Measurements from ENCODE around the gene CYB561D2.

CYB561D2 gene

GRCh38 chr3:50321336-50322114, 29.1 kb upstream of the CYB561D2 start:
- DNase-seq (ENCODE audit: low spot score), result peak; percentile 94
- peak; percentile 19 for TF ChIP-seq CTCF (IDR thresholded peaks at IDR 0.05; ENCODE audit: extremely low read depth, missing control alignments)

GRCh38 chr3:50322115-50322385, 28.6 kb upstream of the CYB561D2 start:
- no peak for DNase-seq (ENCODE audit: low spot score)
- no peak for TF ChIP-seq CTCF (IDR thresholded peaks at IDR 0.05; ENCODE audit: extremely low read depth, missing control alignments)

- TF ChIP-seq CTCF (IDR thresholded peaks at IDR 0.05; ENCODE audit: extremely low read depth, missing control alignments), result no peak
- DNase-seq (ENCODE audit: low spot score), result no peak
Measured at GRCh38 chr3:50322386-50323091, 28.1 kb upstream of the CYB561D2 start, which contains the start of gene HYAL2. Gene HYAL2, minus strand, starts transcription at chr3:50322745. Its CDS starts 2,256 bp downstream, at chr3:50320489.

- no peak for DNase-seq (ENCODE audit: low spot score)
- TF ChIP-seq CTCF (IDR thresholded peaks at IDR 0.05; ENCODE audit: extremely low read depth, missing control alignments), result no peak
Measured at GRCh38 chr3:50323092-50323600, 27.5 kb upstream of the CYB561D2 start.

- DNase-seq (ENCODE audit: low spot score), result no peak
- no peak for TF ChIP-seq CTCF (IDR thresholded peaks at IDR 0.05; ENCODE audit: extremely low read depth, missing control alignments)
Measured at GRCh38 chr3:50323614-50324199, 27.0 kb upstream of the CYB561D2 start.

GRCh38 chr3:50324351-50325112, 26.1 kb upstream of the CYB561D2 start:
- peak; percentile 76 for DNase-seq (ENCODE audit: low spot score)

More at GRCh38 chr3:50324351-50325112, 26.1 kb upstream of the CYB561D2 start:
- peak; percentile 76 for TF ChIP-seq CTCF (IDR thresholded peaks at IDR 0.05; ENCODE audit: extremely low read depth, missing control alignments)
